HG03064 (cell line): ENCODE data around the gene DIO3.

ENCODE experiments used
- ATAC-seq: cut with Tn5 transposase; IDR thresholded peaks from one replicate; pipeline ENCODE4 v1.9.1; 2021; ENCODE audit warnings: low read depth; ENCODE audit not compliant: unreplicated experiment

DIO3 gene

GRCh38 chr14:101594511-101595148 lies 33.3 kb downstream of the DIO3 start:
- ATAC-seq = no peak

- no peak for ATAC-seq
These were observed 34.1 kb downstream of the DIO3 start for GRCh38 chr14:101595349-101595748.

- ATAC-seq = no peak
These were observed 34.8 kb downstream of the DIO3 start for GRCh38 chr14:101595887-101596721.

GRCh38 chr14:101596742-101597141 lies 35.4 kb downstream of the DIO3 start:
- no peak for ATAC-seq

- no peak for ATAC-seq
These were observed 36.9 kb downstream of the DIO3 start for GRCh38 chr14:101598159-101598558.

GRCh38 chr14:101598571-101599233 lies 37.4 kb downstream of the DIO3 start:
- ATAC-seq = no peak

GRCh38 chr14:101599234-101599885 lies 38.1 kb downstream of the DIO3 start:
- ATAC-seq = no peak

GRCh38 chr14:101600336-101600890 lies 39.1 kb downstream of the DIO3 start:
- no peak for ATAC-seq

- ATAC-seq = no peak
These were observed 39.8 kb downstream of the DIO3 start for GRCh38 chr14:101600891-101601605.

GRCh38 chr14:101601606-101602465 lies 40.5 kb downstream of the DIO3 start:
- no peak for ATAC-seq

GRCh38 chr14:101602466-101602840 lies 41.2 kb downstream of the DIO3 start:
- ATAC-seq = no peak

GRCh38 chr14:101603096-101603495 lies 41.8 kb downstream of the DIO3 start:
- ATAC-seq = no peak

- no peak for ATAC-seq
These were observed 43.1 kb downstream of the DIO3 start for GRCh38 chr14:101604228-101604934.

GRCh38 chr14:101604935-101605780 lies 43.9 kb downstream of the DIO3 start:
- ATAC-seq = no peak

GRCh38 chr14:101605836-101606235 lies 44.5 kb downstream of the DIO3 start:
- no peak for ATAC-seq
